Keratinocyte (primary cell): ENCODE data around the gene PLAC9. TPM values are rescaled to one million over a fixed set of nuclear protein-coding genes. Genes with fewer than 3 reads are reported as not detected.

Experiments
- DNase-seq: peaks from one replicate; pipeline ENCODE4 v3.0.0-alpha.2; 2011; ENCODE audit warnings: low read depth, missing footprints, low spot score
- FAIRE-seq: peaks from 2 replicates; lab custom pipeline; 2011; peaks lifted over from hg19 to GRCh38; lab: Jason Lieb, UNC
- H2AFZ ChIP-seq: 2 replicates; pipeline ENCODE4 v1.6.0; 2012; ENCODE audit warnings: low read length, control low read depth, inconsistent platforms; ENCODE audit not compliant: control insufficient read depth
- H3K27ac ChIP-seq: 2 replicates; pipeline ENCODE4 v1.5.1; 2011; ENCODE audit warnings: low read length; ENCODE audit not compliant: control insufficient read depth, insufficient read depth
- H3K27me3 ChIP-seq: 3 replicates; pipeline ENCODE4 v1.6.0; 2011; ENCODE audit warnings: low read length; ENCODE audit not compliant: control insufficient read depth, insufficient read depth; ENCODE audit errors: extremely low read depth
- H3K36me3 ChIP-seq, 2 experiments: 2 replicates in 1 of 2; 3 replicates in 1 of 2; pipeline ENCODE4 v1.5.1; 2011; ENCODE audit warnings: low read length in 2 of 2, mild to moderate bottlenecking in 1 of 2; ENCODE audit not compliant: control insufficient read depth in 2 of 2, insufficient read depth in 2 of 2; ENCODE audit errors: extremely low read depth in 1 of 2
- H3K4me1 ChIP-seq: 3 replicates; pipeline ENCODE4 v1.5.1; 2011; ENCODE audit warnings: low read length; ENCODE audit not compliant: control insufficient read depth, insufficient read depth; ENCODE audit errors: extremely low read depth
- H3K4me2 ChIP-seq: 3 replicates; pipeline ENCODE4 v1.6.0; 2011; ENCODE audit warnings: low read depth, low read length; ENCODE audit not compliant: control insufficient read depth, insufficient read depth; ENCODE audit errors: extremely low read depth
- H3K4me3 ChIP-seq, 3 experiments: fragments of 200-600 bp in 1 of 3; sonication (generic) in 1 of 3; 2 replicates in 2 of 3; 3 replicates in 1 of 3; pipeline ENCODE4 v1.5.1; 2011 to 2016; ENCODE audit warnings: low read length in 3 of 3, mild to moderate bottlenecking in 3 of 3, control low read depth in 2 of 3, inconsistent platforms in 1 of 3, low read depth in 1 of 3, mixed read lengths in 1 of 3, mixed run types in 1 of 3, moderate library complexity in 1 of 3; ENCODE audit not compliant: control insufficient read depth in 2 of 3, insufficient read depth in 2 of 3; ENCODE audit errors: extremely low read depth in 1 of 3
- H3K79me2 ChIP-seq: 2 replicates; pipeline ENCODE4 v1.6.0; 2012; ENCODE audit warnings: low read length; ENCODE audit not compliant: control insufficient read depth, insufficient read depth
- H3K9ac ChIP-seq: 3 replicates; pipeline ENCODE4 v1.6.0; 2011; ENCODE audit warnings: low read length; ENCODE audit not compliant: control insufficient read depth, insufficient read depth; ENCODE audit errors: extremely low read depth
- H3K9me1 ChIP-seq: 3 replicates; pipeline ENCODE4 v1.6.0; 2011; ENCODE audit warnings: low read length; ENCODE audit not compliant: control insufficient read depth, insufficient read depth; ENCODE audit errors: extremely low read depth
- H3K9me3 ChIP-seq: 2 replicates; pipeline ENCODE4 v1.5.1; 2012; ENCODE audit warnings: low read depth, low read length; ENCODE audit not compliant: control insufficient read depth
- H4K20me1 ChIP-seq: 3 replicates; pipeline ENCODE4 v1.6.0; 2011; ENCODE audit warnings: low read length; ENCODE audit not compliant: control insufficient read depth, insufficient read depth; ENCODE audit errors: extremely low read depth
- EZH2 ChIP-seq: IDR thresholded peaks from one replicate; pipeline ENCODE4 v1.6.1; 2012; ENCODE audit warnings: inconsistent platforms, mild to moderate bottlenecking, low read length, moderate library complexity
- dilution Hi-C: fragments of 300-500 bp; cut with MboI; formaldehyde crosslinking; loops from one replicate; pipeline ENCODE4 v1.7.0; 2020; ENCODE audit warnings: low sequenced_read_pairs; ENCODE audit not compliant: extremely low pct_ligation_motif_present
- polyA plus RNA-seq, 5 experiments: library from polyadenylated mRNA; depleted of rRNA in 3 of 5; stranded (reverse) in 3 of 5; stranded (forward) in 1 of 5; unstranded in 1 of 5; fragments of >200 nt; gene quantifications; 1 replicate in 1 of 5; 2 replicates in 3 of 5; 3 replicates in 1 of 5; pipeline versions ENCODE4 v1.2.1 to v1.2.3, GENCODE V29; 2011 to 2012; ENCODE audit warnings: missing spikeins in 2 of 5, low read depth in 1 of 5, low replicate concordance in 1 of 5
- TF ChIP-seq, protein P1 (sequence below), 3 experiments: IDR thresholded peaks in 1 of 3; conservative IDR thresholded peaks in 1 of 3; optimal IDR thresholded peaks in 1 of 3; 2 replicates in 2 of 3; 3 replicates in 1 of 3; pipeline versions ENCODE3 to v1.5.1; 2011; ENCODE audit warnings: low read length in 3 of 3, mild to moderate bottlenecking in 3 of 3, moderate library complexity in 2 of 3, control low read depth in 1 of 3, inconsistent platforms in 1 of 3; ENCODE audit not compliant: insufficient read depth in 2 of 3; ENCODE audit errors: extremely low read depth in 1 of 3

The PLAC9 gene
- polyA plus RNA-seq, 1 donor (not counting 4 experiments of a cell fraction or from before 2014, with no cell fraction given) = 0.39 TPM

DNA sequence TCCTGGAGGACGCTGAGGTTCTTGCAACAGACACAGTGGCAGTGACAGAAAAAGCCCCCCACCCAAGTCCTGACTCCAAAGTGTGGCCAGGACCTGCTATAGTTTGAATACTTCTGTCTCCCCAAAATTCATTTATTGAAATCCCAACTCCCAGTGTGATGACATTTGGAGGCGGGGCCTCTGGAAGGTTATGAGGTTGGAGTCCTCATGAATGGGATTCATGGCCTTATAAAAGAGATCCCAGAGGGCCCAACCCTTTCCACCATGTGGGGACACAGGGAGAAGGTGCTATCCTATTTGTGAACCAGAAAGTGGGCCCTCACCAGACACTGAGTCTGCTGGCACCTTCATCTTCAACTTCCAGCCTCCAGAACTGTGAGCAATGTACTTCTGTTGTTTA, 54.5 kb downstream of the PLAC9 start:
- Histone ChIP-seq H3K36me3 (peaks cover 6% of the 10 kb centered on the region in 2 experiments), H3K9me1 (peaks cover 2% of the 10 kb centered on the region), H3K9me3 (no peaks in the 10 kb centered on the region), H3K27ac (no peak overlapping the region), H3K4me2 (no peak overlapping the region), H3K4me3 (no peak overlapping the region), H3K27me3 (no peaks in the 10 kb centered on the region), H3K79me2 (peaks cover 94% of the 10 kb centered on the region), H2AFZ (no peak overlapping the region), H3K9ac (no peak overlapping the region), H3K4me1 (peaks cover 5% of the 10 kb centered on the region), H4K20me1 (peaks cover 13% of the 10 kb centered on the region)
- dilution Hi-C loops = no loop called here
- TF ChIP-seq, protein P1, sequence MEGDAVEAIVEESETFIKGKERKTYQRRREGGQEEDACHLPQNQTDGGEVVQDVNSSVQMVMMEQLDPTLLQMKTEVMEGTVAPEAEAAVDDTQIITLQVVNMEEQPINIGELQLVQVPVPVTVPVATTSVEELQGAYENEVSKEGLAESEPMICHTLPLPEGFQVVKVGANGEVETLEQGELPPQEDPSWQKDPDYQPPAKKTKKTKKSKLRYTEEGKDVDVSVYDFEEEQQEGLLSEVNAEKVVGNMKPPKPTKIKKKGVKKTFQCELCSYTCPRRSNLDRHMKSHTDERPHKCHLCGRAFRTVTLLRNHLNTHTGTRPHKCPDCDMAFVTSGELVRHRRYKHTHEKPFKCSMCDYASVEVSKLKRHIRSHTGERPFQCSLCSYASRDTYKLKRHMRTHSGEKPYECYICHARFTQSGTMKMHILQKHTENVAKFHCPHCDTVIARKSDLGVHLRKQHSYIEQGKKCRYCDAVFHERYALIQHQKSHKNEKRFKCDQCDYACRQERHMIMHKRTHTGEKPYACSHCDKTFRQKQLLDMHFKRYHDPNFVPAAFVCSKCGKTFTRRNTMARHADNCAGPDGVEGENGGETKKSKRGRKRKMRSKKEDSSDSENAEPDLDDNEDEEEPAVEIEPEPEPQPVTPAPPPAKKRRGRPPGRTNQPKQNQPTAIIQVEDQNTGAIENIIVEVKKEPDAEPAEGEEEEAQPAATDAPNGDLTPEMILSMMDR (optimal IDR thresholded peaks at IDR 0.05 in 1 of 3, IDR thresholded peaks at IDR 0.05 in 1 of 3, conservative IDR thresholded peaks at IDR 0.05 in 1 of 3; ENCODE audit: extremely low read depth in 1 of 3, insufficient read depth in 2 of 3, low read length in 3 of 3) = no peak
- no peak for TF ChIP-seq EZH2
- FAIRE-seq (no peak), DNase-seq (no peak)

DNA sequence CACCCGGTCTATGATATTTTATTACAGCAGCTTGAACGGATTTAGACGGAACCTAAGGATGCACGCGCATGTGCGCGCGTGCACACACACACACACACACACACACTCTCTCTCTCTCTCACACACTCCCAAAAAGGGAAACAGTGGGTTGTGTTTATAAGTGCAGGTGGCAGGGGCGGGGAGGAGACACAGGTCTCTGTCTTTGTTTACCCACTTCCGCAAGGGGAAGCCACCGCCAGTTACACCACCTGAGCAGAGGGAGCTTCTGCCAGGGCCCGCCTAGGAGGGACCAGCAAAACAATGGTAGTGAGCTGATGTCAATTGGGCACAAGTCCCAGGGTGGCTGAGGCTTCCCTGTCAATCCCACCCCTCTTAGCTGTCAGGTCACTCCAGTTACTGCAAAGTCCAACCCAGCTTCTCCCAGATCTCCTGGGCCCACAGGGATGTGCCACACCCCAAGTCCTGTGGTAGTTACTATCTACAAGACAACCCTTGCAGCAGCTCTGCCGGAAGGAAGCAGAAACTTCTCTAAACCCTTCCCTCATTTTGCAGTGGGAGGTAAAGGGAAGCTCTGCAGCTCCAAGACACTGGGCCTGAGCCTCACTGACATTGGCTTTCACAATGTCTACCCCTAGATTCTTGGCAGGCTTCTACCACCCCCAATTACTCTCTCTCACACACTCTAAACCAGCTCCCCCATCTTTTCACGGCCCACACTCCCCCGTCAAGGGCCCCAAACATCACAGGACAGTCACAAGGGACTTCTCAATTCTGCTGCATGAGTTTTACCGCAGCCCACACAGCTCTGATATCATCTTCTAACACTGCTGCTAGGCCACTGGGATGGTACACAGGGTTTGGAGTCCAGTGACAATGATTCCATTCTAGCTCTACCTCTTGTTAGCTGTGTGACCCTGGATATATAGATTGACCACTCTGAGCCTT, 55.2 kb downstream of the PLAC9 start:
- no peak overlapping the region for H3K27ac ChIP-seq
- H3K4me2 ChIP-seq = no peak overlapping the region
- dilution Hi-C loops = no loop called here
- peaks cover 5% of the 10 kb centered on the region for H3K4me1 ChIP-seq
- H4K20me1 ChIP-seq = peaks cover 13% of the 10 kb centered on the region
- H3K36me3 ChIP-seq = peaks cover 5 to 6% of the 10 kb centered on the region in 2 experiments
- H3K4me3 ChIP-seq = no peak overlapping the region
- H3K9me1 ChIP-seq = peaks cover 2% of the 10 kb centered on the region
- no peaks in the 10 kb centered on the region for H3K9me3 ChIP-seq
- peaks cover 95% of the 10 kb centered on the region for H3K79me2 ChIP-seq
- no peak overlapping the region for H2AFZ ChIP-seq
- H3K9ac ChIP-seq = no peak overlapping the region
- FAIRE-seq (no peak), DNase-seq (no peak)
- TF ChIP-seq EZH2 = no peak
- TF ChIP-seq, protein P1 (optimal IDR thresholded peaks at IDR 0.05 in 1 of 3, IDR thresholded peaks at IDR 0.05 in 1 of 3, conservative IDR thresholded peaks at IDR 0.05 in 1 of 3; ENCODE audit: extremely low read depth in 1 of 3, insufficient read depth in 2 of 3, low read length in 3 of 3) = no peak
- no peaks in the 10 kb centered on the region for H3K27me3 ChIP-seq
